ENCODE data around the gene TPT1. TPM values are rescaled to one million over a fixed set of nuclear protein-coding genes. Genes with fewer than 3 reads are reported as not detected.

The TPT1 gene
- polyA plus RNA-seq, 1 of the 3 experiments (the other 2 are of a cell fraction): 1,919 TPM

DNA sequence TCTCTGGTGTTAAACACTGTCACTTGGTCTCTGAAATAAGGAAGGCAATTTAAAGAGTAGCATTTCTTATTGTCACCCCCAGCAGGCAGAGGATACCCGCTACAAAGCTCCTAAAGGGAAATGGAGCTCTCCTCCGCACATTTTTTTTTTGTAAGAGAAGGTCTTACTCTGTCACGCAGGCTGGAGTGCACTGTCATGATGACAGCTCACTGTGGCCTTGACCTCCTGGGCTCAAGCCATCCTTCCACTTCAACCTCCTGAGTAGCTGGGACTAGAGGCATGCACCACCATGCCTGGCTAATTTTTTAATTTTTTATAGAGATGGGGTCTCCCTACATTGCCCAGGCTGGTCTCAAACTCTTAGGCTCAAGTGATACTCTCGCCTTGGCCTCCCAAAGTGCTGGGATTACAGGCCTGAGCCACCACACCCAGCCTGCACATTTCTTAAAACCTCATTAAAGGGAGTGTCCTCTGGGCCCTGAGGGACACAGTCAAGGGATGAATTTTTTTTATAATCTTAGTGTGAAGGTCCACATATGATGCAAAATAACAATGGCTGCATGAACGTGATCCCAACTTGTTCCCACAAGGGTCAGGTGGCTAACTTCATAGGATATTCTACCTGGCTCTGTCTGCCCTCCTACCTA, 45.0 kb upstream of the TPT1 start:
- no peak overlapping the region for H3K27ac ChIP-seq (ENCODE audit: low read depth in 2 of 2, low read length in 1 of 2)
- no peak overlapping the region for H3K4me3 ChIP-seq (ENCODE audit: low read depth in 2 of 2, low read length in 1 of 2)
- no peak overlapping the region for H3K9ac ChIP-seq
- peaks cover 0 to 2% of the 10 kb centered on the region in 2 experiments; a peak in 1 of 4 replicates for H3K4me1 ChIP-seq (ENCODE audit: control insufficient read depth in 1 of 2, insufficient read depth in 2 of 2, low read depth in 1 of 2, low read length in 1 of 2)
- no peak overlapping the region for H3K4me2 ChIP-seq
- no peaks in the 10 kb centered on the region for H3K27me3 ChIP-seq (ENCODE audit: insufficient read depth)
- no peak for DNase-seq
- peaks cover 0 to 4% of the 10 kb centered on the region in 2 experiments for H3K36me3 ChIP-seq (replicated peaks in 1 of 2; ENCODE audit: control insufficient read depth in 1 of 2, insufficient read depth in 2 of 2, low read length in 1 of 2)
- H3K9me3 ChIP-seq: no peaks in the 10 kb centered on the region
- H4K20me1 ChIP-seq (ENCODE audit: insufficient read depth): no peaks in the 10 kb centered on the region
- H3K79me2 ChIP-seq (ENCODE audit: insufficient read depth): no peaks in the 10 kb centered on the region
- WGBS (ENCODE audit: low lambda C conversion rate): 94% methylated on average over 5 of the region's 5 CpGs
- ChIA-PET CTCF (interaction anchor here (1.3 to 1.9 kb wide), 2 partner anchors 9 to 46 kb away, joined by 3 to 12 read pairs; partner anchors contain the start of gene TPT1), POLR2A (no interaction called here)
- TF ChIP-seq FOXM1 (IDR thresholded peaks at IDR 0.05; ENCODE audit: low read depth) (no peak), TEAD4 (IDR thresholded peaks at IDR 0.05; ENCODE audit: borderline replicate concordance, insufficient read depth) (no peak), EP300 (IDR thresholded peaks at IDR 0.05; ENCODE audit: borderline replicate concordance in 1 of 2, low read depth in 1 of 2, low read length in 1 of 2) (no peak), ELF1 (IDR thresholded peaks at IDR 0.05) (no peak), FOSL2 (IDR thresholded peaks at IDR 0.05; ENCODE audit: borderline replicate concordance, low read depth) (no peak), YY1 (IDR thresholded peaks at IDR 0.05; ENCODE audit: low read depth) (no peak), MXI1 (IDR thresholded peaks at IDR 0.05; ENCODE audit: low read depth, low read length) (no peak), RCOR1 (IDR thresholded peaks at IDR 0.05; ENCODE audit: low read length) (no peak), RFX5 (IDR thresholded peaks at IDR 0.05; ENCODE audit: low read length) (no peak), RXRA (IDR thresholded peaks at IDR 0.05; ENCODE audit: borderline replicate concordance, low read depth) (no peak), SMC3 (IDR thresholded peaks at IDR 0.05; ENCODE audit: low read depth, low read length) (no peak), FOXJ3 (CRISPR knock-in tag; IDR thresholded peaks at IDR 0.05) (no peak), NRF1 (IDR thresholded peaks at IDR 0.05; ENCODE audit: low read depth, low read length) (no peak), GATA2 (CRISPR knock-in tag; IDR thresholded peaks at IDR 0.05) (no peak)
- TF ChIP-seq, protein P1, sequence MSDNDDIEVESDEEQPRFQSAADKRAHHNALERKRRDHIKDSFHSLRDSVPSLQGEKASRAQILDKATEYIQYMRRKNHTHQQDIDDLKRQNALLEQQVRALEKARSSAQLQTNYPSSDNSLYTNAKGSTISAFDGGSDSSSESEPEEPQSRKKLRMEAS (IDR thresholded peaks at IDR 0.05; ENCODE audit: low read depth): no peak
- TF ChIP-seq, protein P2, sequence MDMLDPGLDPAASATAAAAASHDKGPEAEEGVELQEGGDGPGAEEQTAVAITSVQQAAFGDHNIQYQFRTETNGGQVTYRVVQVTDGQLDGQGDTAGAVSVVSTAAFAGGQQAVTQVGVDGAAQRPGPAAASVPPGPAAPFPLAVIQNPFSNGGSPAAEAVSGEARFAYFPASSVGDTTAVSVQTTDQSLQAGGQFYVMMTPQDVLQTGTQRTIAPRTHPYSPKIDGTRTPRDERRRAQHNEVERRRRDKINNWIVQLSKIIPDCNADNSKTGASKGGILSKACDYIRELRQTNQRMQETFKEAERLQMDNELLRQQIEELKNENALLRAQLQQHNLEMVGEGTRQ (IDR thresholded peaks at IDR 0.05; ENCODE audit: borderline replicate concordance, low read depth, low read length): no peak
- TF ChIP-seq, protein P3, sequence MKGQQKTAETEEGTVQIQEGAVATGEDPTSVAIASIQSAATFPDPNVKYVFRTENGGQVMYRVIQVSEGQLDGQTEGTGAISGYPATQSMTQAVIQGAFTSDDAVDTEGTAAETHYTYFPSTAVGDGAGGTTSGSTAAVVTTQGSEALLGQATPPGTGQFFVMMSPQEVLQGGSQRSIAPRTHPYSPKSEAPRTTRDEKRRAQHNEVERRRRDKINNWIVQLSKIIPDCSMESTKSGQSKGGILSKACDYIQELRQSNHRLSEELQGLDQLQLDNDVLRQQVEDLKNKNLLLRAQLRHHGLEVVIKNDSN (IDR thresholded peaks at IDR 0.05; ENCODE audit: borderline replicate concordance, low read depth): no peak
- TF ChIP-seq, protein P4, sequence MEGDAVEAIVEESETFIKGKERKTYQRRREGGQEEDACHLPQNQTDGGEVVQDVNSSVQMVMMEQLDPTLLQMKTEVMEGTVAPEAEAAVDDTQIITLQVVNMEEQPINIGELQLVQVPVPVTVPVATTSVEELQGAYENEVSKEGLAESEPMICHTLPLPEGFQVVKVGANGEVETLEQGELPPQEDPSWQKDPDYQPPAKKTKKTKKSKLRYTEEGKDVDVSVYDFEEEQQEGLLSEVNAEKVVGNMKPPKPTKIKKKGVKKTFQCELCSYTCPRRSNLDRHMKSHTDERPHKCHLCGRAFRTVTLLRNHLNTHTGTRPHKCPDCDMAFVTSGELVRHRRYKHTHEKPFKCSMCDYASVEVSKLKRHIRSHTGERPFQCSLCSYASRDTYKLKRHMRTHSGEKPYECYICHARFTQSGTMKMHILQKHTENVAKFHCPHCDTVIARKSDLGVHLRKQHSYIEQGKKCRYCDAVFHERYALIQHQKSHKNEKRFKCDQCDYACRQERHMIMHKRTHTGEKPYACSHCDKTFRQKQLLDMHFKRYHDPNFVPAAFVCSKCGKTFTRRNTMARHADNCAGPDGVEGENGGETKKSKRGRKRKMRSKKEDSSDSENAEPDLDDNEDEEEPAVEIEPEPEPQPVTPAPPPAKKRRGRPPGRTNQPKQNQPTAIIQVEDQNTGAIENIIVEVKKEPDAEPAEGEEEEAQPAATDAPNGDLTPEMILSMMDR (IDR thresholded peaks at IDR 0.05): no peak
- TF ChIP-seq, protein P5, sequence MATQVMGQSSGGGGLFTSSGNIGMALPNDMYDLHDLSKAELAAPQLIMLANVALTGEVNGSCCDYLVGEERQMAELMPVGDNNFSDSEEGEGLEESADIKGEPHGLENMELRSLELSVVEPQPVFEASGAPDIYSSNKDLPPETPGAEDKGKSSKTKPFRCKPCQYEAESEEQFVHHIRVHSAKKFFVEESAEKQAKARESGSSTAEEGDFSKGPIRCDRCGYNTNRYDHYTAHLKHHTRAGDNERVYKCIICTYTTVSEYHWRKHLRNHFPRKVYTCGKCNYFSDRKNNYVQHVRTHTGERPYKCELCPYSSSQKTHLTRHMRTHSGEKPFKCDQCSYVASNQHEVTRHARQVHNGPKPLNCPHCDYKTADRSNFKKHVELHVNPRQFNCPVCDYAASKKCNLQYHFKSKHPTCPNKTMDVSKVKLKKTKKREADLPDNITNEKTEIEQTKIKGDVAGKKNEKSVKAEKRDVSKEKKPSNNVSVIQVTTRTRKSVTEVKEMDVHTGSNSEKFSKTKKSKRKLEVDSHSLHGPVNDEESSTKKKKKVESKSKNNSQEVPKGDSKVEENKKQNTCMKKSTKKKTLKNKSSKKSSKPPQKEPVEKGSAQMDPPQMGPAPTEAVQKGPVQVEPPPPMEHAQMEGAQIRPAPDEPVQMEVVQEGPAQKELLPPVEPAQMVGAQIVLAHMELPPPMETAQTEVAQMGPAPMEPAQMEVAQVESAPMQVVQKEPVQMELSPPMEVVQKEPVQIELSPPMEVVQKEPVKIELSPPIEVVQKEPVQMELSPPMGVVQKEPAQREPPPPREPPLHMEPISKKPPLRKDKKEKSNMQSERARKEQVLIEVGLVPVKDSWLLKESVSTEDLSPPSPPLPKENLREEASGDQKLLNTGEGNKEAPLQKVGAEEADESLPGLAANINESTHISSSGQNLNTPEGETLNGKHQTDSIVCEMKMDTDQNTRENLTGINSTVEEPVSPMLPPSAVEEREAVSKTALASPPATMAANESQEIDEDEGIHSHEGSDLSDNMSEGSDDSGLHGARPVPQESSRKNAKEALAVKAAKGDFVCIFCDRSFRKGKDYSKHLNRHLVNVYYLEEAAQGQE (IDR thresholded peaks at IDR 0.05; ENCODE audit: low read depth, low read length): no peak
- H3F3A ChIP-seq (replicated peaks; ENCODE audit: insufficient read depth): no peaks in the 10 kb centered on the region
- no peaks in the 10 kb centered on the region for H3K9me2 ChIP-seq
- H2AFZ ChIP-seq (ENCODE audit: low read depth): no peak overlapping the region
